Measurements from ENCODE around the gene JARID2.
A peak's percentile ranks its signal among the peaks of the same experiment; 100 is the strongest.

The JARID2 gene

DNA sequence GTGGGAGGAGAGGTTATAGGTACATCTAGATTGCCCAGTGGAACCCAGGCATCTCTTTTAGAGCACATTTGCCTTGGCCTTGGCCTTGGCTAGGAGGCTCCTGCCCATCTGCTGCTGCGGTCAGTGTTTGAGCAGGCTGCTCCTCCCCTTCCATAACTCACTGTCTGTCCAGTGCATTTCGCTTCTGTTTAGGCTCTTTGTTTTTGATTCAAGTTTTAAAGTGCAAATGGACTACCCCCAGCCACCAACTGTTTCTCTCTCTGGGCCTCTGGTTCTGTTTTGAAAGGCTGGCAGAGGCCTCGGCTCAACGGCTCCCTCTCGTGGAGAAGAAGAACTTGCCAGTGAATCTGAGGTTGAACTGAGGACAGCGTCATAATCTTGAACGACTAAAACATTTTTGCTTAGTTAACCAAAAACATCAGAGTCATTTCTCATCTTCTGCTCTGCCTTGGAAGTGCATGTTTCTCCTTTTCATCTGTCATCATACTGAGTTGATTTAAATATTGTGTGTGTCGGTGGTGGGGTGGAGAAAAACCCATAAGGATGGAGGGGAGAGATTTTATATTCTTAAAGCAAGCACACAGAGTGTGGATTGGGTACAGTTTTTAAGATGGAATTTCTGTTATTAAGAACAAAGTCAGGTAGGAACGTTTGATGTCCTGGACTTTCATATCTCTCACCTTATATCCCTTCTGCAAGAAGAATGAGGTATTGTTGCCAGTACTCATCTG, 245.6 kb downstream of the JARID2 start:
- peak; percentile 23 for DNase-seq (ENCODE audit: low read depth)
- H3K4me3 ChIP-seq (ENCODE audit: low read depth, low read length), result no peak overlapping the region
- TF ChIP-seq, protein P1, sequence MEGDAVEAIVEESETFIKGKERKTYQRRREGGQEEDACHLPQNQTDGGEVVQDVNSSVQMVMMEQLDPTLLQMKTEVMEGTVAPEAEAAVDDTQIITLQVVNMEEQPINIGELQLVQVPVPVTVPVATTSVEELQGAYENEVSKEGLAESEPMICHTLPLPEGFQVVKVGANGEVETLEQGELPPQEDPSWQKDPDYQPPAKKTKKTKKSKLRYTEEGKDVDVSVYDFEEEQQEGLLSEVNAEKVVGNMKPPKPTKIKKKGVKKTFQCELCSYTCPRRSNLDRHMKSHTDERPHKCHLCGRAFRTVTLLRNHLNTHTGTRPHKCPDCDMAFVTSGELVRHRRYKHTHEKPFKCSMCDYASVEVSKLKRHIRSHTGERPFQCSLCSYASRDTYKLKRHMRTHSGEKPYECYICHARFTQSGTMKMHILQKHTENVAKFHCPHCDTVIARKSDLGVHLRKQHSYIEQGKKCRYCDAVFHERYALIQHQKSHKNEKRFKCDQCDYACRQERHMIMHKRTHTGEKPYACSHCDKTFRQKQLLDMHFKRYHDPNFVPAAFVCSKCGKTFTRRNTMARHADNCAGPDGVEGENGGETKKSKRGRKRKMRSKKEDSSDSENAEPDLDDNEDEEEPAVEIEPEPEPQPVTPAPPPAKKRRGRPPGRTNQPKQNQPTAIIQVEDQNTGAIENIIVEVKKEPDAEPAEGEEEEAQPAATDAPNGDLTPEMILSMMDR (IDR thresholded peaks at IDR 0.05; ENCODE audit: control insufficient read depth, extremely low read depth, insufficient read depth), result peak; percentile 89

GRCh38 chr6:15491986-15492269, 246.1 kb downstream of the JARID2 start:
- no peak for DNase-seq (ENCODE audit: low read depth)
- no peak overlapping the region for H3K4me3 ChIP-seq (ENCODE audit: low read depth, low read length)
- TF ChIP-seq, protein P1 (IDR thresholded peaks at IDR 0.05; ENCODE audit: control insufficient read depth, extremely low read depth, insufficient read depth), result no peak

GRCh38 chr6:15493437-15494168, 247.7 kb downstream of the JARID2 start:
- TF ChIP-seq, protein P1 (IDR thresholded peaks at IDR 0.05; ENCODE audit: control insufficient read depth, extremely low read depth, insufficient read depth), result no peak
- H3K4me3 ChIP-seq (ENCODE audit: low read depth, low read length), result no peak overlapping the region
- DNase-seq (ENCODE audit: low read depth), result no peak

- no peak overlapping the region for H3K4me3 ChIP-seq (ENCODE audit: low read depth, low read length)
- no peak for DNase-seq (ENCODE audit: low read depth)
- TF ChIP-seq, protein P1 (IDR thresholded peaks at IDR 0.05; ENCODE audit: control insufficient read depth, extremely low read depth, insufficient read depth), result no peak
Observed at GRCh38 chr6:15495375-15495901, 249.6 kb downstream of the JARID2 start.

DNA sequence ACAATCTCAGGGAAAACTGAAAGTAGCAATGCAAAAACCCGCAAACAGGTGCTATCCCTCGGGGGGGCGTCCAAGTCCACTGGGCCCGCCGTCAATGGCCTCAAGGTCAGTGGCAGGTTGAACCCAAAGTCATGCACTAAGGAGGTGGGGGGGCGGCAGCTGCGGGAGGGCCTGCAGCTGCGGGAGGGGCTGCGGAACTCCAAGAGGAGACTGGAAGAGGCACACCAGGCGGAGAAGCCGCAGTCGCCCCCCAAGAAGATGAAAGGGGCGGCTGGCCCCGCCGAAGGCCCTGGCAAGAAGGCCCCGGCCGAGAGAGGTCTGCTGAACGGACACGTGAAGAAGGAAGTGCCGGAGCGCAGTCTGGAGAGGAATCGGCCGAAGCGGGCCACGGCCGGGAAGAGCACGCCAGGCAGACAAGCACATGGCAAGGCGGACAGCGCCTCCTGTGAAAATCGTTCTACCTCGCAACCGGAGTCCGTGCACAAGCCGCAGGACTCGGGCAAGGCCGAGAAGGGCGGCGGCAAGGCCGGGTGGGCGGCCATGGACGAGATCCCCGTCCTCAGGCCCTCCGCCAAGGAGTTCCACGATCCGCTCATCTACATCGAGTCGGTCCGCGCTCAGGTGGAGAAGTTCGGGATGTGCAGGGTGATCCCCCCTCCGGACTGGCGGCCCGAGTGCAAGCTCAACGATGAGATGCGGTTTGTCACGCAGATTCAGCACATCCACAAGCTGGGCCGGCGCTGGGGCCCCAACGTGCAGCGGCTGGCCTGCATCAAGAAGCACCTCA, 250.7 kb downstream of the JARID2 start:
- TF ChIP-seq, protein P1 (IDR thresholded peaks at IDR 0.05; ENCODE audit: control insufficient read depth, extremely low read depth, insufficient read depth), result no peak
- H3K4me3 ChIP-seq (ENCODE audit: low read depth, low read length), result no peak overlapping the region
- DNase-seq (ENCODE audit: low read depth), result no peak

DNA sequence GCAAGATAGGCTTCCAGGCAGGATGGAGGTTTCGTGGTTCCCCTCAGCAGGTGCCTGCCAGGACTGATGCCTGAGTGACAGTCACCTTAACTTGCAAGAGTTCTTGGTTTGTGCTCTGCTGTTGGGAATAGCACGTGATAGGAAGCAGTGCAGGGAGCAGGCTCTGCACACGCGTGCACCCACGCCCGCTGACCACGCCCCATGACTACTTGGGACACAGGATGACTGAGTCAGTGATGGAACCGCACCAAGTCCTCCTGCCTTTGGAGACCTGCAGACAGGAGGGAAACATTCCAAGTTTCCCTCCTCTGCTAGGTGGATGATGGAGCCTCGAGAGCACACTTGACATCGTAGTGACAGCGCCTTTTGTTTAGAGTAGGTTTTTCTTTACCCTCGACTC, 252.8 kb downstream of the JARID2 start:
- DNase-seq (ENCODE audit: low read depth), result no peak
- TF ChIP-seq, protein P1 (IDR thresholded peaks at IDR 0.05; ENCODE audit: control insufficient read depth, extremely low read depth, insufficient read depth), result no peak

More for the DNA sequence above, 252.8 kb downstream of the JARID2 start:
- H3K4me3 ChIP-seq (ENCODE audit: low read depth, low read length), result no peak overlapping the region
